K562 (cell line): ENCODE data around the gene LIPM.

ENCODE experiments used
- ATF3 ChIP-seq, 2 experiments: fragments of 450-650 bp in 1 of 2; sonication (generic) in 1 of 2; formaldehyde crosslinking in 1 of 2; IDR thresholded peaks in 1 of 2; conservative IDR thresholded peaks in 1 of 2; 2 replicates each; pipeline versions ENCODE4 v1.6.1 to v1.8.1; 2016 to 2023; ENCODE audit warnings: mild to moderate bottlenecking in 2 of 2, moderate library complexity in 2 of 2, inconsistent platforms in 1 of 2, missing genetic modification reagents in 1 of 2
- ETS2 ChIP-seq: IDR thresholded peaks from 2 replicates; pipeline ENCODE4 v1.6.1; 2016; ENCODE audit warnings: borderline replicate concordance, missing genetic modification characterization, mild to moderate bottlenecking, moderate library complexity, missing compliant biosample characterization; ENCODE audit not compliant: poor library complexity, severe bottlenecking
- MYC ChIP-seq, 2 experiments: fragments of 250-450 bp in 1 of 2; sonication (Bioruptor Pico) in 1 of 2; IDR thresholded peaks; 2 replicates each; pipeline versions ENCODE4 v1.5.1 to v1.6.1; 2012 to 2021; ENCODE audit warnings: low read depth in 2 of 2, borderline replicate concordance in 1 of 2, improper control_type of control experiment in 1 of 2, low read length in 1 of 2, mild to moderate bottlenecking in 1 of 2, moderate library complexity in 1 of 2
- NFE2 ChIP-seq: IDR thresholded peaks from 2 replicates; pipeline ENCODE4 v1.6.1; 2014; ENCODE audit warnings: antibody characterized with exemption, low read depth
- POLR2A ChIP-seq: fragments of 450-650 bp; conservative IDR thresholded peaks from 2 replicates; pipeline ENCODE4 v1.6.1; 2016
- ZNF239 ChIP-seq: fragments of 250-450 bp; sonication (Bioruptor Pico); IDR thresholded peaks from 2 replicates; pipeline ENCODE4 v1.4.0; 2020; ENCODE audit warnings: mild to moderate bottlenecking
- ZZZ3 ChIP-seq: fragments of 450-650 bp; IDR thresholded peaks from 2 replicates; pipeline ENCODE4 v1.6.1; 2016; ENCODE audit warnings: antibody characterized with exemption, mild to moderate bottlenecking, moderate library complexity

- TF ChIP-seq ZNF239 (no peak), POLR2A (no peak), NFE2 (no peak), ZZZ3 (no peak), ETS2 (no peak), MYC (IDR thresholded peaks at IDR 0.05; ENCODE audit: low read depth, low read length) (no peak), MYC (CRISPR knock-in tag; IDR thresholded peaks at IDR 0.05; ENCODE audit: borderline replicate concordance, low read depth) (no peak), ATF3 (IDR thresholded peaks at IDR 0.05) (no peak), ATF3 (CRISPR knock-in tag; conservative IDR thresholded peaks at IDR 0.05) (no peak)
These were observed 10.7 kb downstream of the LIPM start for GRCh38 chr10:88813200-88813599.
